ENCODE results near the gene CYTH1. TPM values are rescaled to one million over a fixed set of nuclear protein-coding genes. Genes with fewer than 3 reads are reported as not detected.
"Not testable (repeated sequence)": the region's sequence is repeated elsewhere in the genome, so short reads cannot be mapped to it uniquely, and the experiment has no call there.

The CYTH1 gene
- total RNA-seq, 1 donor from 2014 or later: 28.9 TPM

GRCh38 chr17:78759969-78760352 is 22.1 kb downstream of the CYTH1 start:
- H3K36me3 ChIP-seq: no peaks in the 10 kb centered on the region
- no peaks in the 10 kb centered on the region for H3K9me3 ChIP-seq (replicated peaks)
- peaks cover 73% of the 10 kb centered on the region for H3K4me1 ChIP-seq
- no peak for DNase-seq
- H3K27me3 ChIP-seq (ENCODE audit: low read depth): no peaks in the 10 kb centered on the region
- TF ChIP-seq CTCF (IDR thresholded peaks at IDR 0.05; ENCODE audit: borderline replicate concordance): no peak
- intact Hi-C loops (cut with micrococcal nuclease): no loop called here
- H3K4me3 ChIP-seq: no peak overlapping the region
- H3K27ac ChIP-seq (replicated peaks): peak overlapping the region; percentile 60

DNA sequence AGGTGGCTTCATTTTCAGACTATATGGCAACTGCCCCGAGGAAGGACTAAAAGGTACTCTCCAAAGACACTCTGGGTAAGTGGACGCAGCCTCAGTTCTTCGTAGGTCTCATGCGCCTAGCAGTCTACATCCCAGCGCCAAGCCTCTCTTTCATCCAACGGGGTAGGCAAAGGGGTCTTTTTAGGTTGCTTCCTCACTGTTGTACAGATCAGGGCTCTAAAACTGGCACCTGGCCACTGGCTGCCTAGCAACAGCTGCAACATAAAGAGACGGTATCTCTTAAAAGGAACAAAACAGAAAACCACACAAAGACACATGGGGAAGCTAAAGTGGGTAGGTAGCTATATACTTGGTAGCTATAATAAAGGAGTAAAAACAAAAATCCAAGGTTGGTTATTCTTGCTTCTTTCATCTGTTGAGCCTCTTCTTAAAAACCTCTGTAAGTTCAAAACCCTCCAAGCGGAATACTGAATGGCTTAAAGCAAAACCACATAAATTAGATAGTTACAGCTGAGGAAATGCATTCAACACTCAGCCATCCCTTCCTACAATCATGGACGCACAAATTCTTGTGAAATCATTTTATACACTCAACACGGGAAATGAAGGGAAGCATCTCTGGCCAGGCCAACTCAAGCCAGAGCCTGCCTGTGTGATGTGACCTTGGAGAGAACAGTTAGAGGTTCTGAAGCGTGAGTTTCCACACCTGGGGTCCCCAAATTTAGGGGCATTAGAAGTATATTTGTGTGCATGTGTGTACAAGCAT is 22.7 kb downstream of the CYTH1 start:
- H3K27me3 ChIP-seq (ENCODE audit: low read depth): no peaks in the 10 kb centered on the region
- no peaks in the 10 kb centered on the region for H3K9me3 ChIP-seq (replicated peaks)
- TF ChIP-seq CTCF (IDR thresholded peaks at IDR 0.05; ENCODE audit: borderline replicate concordance): no peak
- DNase-seq: peak; percentile 74
- no peak overlapping the region for H3K4me3 ChIP-seq
- no peaks in the 10 kb centered on the region for H3K36me3 ChIP-seq
- H3K4me1 ChIP-seq: peaks cover 68% of the 10 kb centered on the region
- H3K27ac ChIP-seq (replicated peaks): peak overlapping the region; percentile 60
- intact Hi-C loops (cut with micrococcal nuclease): no loop called here

GRCh38 chr17:78753316-78754250 is 28.5 kb downstream of the CYTH1 start:
- H3K27me3 ChIP-seq (ENCODE audit: low read depth): no peaks in the 10 kb centered on the region
- intact Hi-C loops (cut with micrococcal nuclease): no loop called here
- H3K27ac ChIP-seq (replicated peaks): no peak overlapping the region

DNA sequence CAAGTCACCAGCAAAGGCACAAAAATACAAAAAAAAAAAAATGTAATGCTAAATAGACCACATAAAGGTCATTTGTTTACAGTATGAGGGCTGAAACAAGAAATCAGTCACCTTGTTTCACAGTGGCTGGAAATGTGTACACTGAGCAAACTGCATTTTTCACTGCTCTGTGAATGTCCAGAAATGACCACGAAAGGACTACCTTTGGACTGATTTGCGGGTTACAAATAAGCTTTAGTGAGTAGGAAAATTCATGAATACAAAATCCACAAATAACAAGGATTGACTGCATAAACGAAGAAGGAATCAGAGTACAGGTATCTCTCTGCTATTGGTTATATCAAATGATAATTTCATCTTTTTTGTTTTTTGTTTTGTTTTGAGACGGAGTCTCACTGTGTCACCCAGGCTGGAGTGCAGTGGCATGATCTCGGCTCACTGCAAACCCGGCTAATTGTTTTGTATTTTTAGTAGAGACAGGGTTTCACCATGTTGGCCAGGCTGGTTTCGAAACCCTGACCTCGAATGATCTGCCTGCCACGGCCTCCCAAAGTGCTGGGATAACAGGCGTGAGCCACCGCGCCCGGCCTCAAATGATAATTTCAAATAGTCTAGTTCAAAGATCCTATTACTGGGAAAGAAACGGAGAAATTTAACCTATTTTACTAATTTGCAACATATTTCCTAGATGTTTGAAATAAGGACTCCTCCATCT is 30.5 kb downstream of the CYTH1 start:
- no peak overlapping the region for H3K4me3 ChIP-seq
- intact Hi-C loops (cut with micrococcal nuclease): no loop called here
- no peaks in the 10 kb centered on the region for H3K9me3 ChIP-seq (replicated peaks)
- H3K27ac ChIP-seq (replicated peaks): peak overlapping the region; percentile 4
- H3K36me3 ChIP-seq: no peaks in the 10 kb centered on the region
- peaks cover 70% of the 10 kb centered on the region for H3K4me1 ChIP-seq
- no peak for TF ChIP-seq CTCF (IDR thresholded peaks at IDR 0.05; ENCODE audit: borderline replicate concordance)
- H3K27me3 ChIP-seq (ENCODE audit: low read depth): no peaks in the 10 kb centered on the region
- no peak for DNase-seq

More at GRCh38 chr17:78753316-78754250, 28.5 kb downstream of the CYTH1 start:
- TF ChIP-seq CTCF (IDR thresholded peaks at IDR 0.05; ENCODE audit: borderline replicate concordance): no peak
- H3K4me1 ChIP-seq: peaks cover 66% of the 10 kb centered on the region
- no peaks in the 10 kb centered on the region for H3K9me3 ChIP-seq (replicated peaks)
- H3K36me3 ChIP-seq: no peaks in the 10 kb centered on the region
- no peak for DNase-seq
- no peak overlapping the region for H3K4me3 ChIP-seq

DNA sequence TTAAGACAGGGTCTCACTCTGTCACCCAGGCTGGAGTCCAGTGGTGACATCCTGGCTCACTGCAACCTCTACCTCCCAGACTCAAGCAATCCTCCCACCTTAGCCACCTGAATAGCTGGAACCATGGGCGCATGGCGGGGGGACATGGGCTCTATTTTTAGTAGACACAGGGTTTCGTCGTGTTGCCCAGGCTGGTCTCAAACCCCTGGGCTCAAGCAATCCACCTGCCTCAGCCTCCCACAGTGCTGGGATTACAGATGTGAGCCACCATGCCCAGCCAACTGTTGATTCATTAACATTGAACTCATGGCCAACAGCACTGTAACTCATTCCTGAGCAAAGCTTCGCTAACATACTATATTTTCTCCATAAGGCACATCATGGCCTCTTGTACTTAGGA is 31.1 kb downstream of the CYTH1 start:
- DNase-seq; H3K27ac ChIP-seq (replicated peaks); H3K27me3 ChIP-seq (ENCODE audit: low read depth); intact Hi-C loops (cut with micrococcal nuclease); H3K9me3 ChIP-seq (replicated peaks); H3K4me3 ChIP-seq; H3K36me3 ChIP-seq: not testable (repeated sequence)
- H3K4me1 ChIP-seq: peaks cover 76% of the 10 kb centered on the region

Data from left ventricle myocardium inferior (tissue), 1 donor.